Stimulated activated CD4-positive, alpha-beta T cell treated with anti-CD3 and anti-CD28 coated beads, Interleukin-1b, Interleukin-23, amount 100 ng/mL, for 1 hour (primary cell): ENCODE measurements around the gene ELMO1.

ENCODE experiments used
- DNase-seq, 2 donors: peaks; one replicate each; pipeline ENCODE4 v3.0.0-alpha.2; 2020; ENCODE audit warnings: low read depth in 2 of 2

ELMO1 gene

GRCh38 chr7:37408291-37409228, 40.1 kb downstream of the ELMO1 start:
- peak in 1 of 2 donors; percentile 3 for DNase-seq

GRCh38 chr7:37405603-37406122, 43.0 kb downstream of the ELMO1 start:
- no peak for DNase-seq

- DNase-seq: no peak
Measured at GRCh38 chr7:37405128-37405527, 43.5 kb downstream of the ELMO1 start.

- no peak for DNase-seq
Measured at GRCh38 chr7:37399876-37400421, 48.7 kb downstream of the ELMO1 start.

GRCh38 chr7:37398403-37398802, 50.3 kb downstream of the ELMO1 start:
- DNase-seq: no peak

GRCh38 chr7:37395618-37396259, 52.9 kb downstream of the ELMO1 start:
- DNase-seq: no peak

- DNase-seq: no peak
Measured at GRCh38 chr7:37394158-37394557, 54.5 kb downstream of the ELMO1 start.

- DNase-seq: no peak
Measured at GRCh38 chr7:37393476-37393875, 55.2 kb downstream of the ELMO1 start.

- no peak for DNase-seq
Measured at GRCh38 chr7:37392673-37393017, 56.0 kb downstream of the ELMO1 start.

GRCh38 chr7:37391791-37392672, 56.6 kb downstream of the ELMO1 start:
- DNase-seq: no peak

GRCh38 chr7:37390114-37390513, 58.5 kb downstream of the ELMO1 start:
- no peak for DNase-seq

GRCh38 chr7:37388811-37389210, 59.9 kb downstream of the ELMO1 start:
- DNase-seq: no peak

GRCh38 chr7:37385787-37386186, 62.9 kb downstream of the ELMO1 start:
- no peak for DNase-seq

GRCh38 chr7:37382546-37383088, 66.0 kb downstream of the ELMO1 start:
- no peak for DNase-seq

GRCh38 chr7:37380831-37381230, 67.8 kb downstream of the ELMO1 start:
- DNase-seq: no peak

- no peak for DNase-seq
Measured at GRCh38 chr7:37379546-37380277, 69.0 kb downstream of the ELMO1 start.

GRCh38 chr7:37377231-37377630, 71.4 kb downstream of the ELMO1 start:
- no peak for DNase-seq

GRCh38 chr7:37376386-37376785, 72.3 kb downstream of the ELMO1 start:
- no peak for DNase-seq

GRCh38 chr7:37372750-37373149, 75.9 kb downstream of the ELMO1 start:
- DNase-seq: no peak

GRCh38 chr7:37371755-37372154, 76.9 kb downstream of the ELMO1 start:
- DNase-seq: no peak

GRCh38 chr7:37369906-37370305, 78.8 kb downstream of the ELMO1 start:
- no peak for DNase-seq
